Measurements from ENCODE around the gene GBX1. TPM values are rescaled to one million over a fixed set of nuclear protein-coding genes. Genes with fewer than 3 reads are reported as not detected.

The GBX1 gene
- total and polyA plus RNA-seq, 7 donors: 0.07 to 1.9 (median 0.65) TPM; not detected in 1

- H3K27ac ChIP-seq: no peak overlapping the region
- H3K4me1 ChIP-seq: peaks cover 20% of the 10 kb centered on the region
- no peak overlapping the region for H3K4me3 ChIP-seq
- no peak for DNase-seq
- ATAC-seq: no peak
- no peaks in the 10 kb centered on the region for H3K9me3 ChIP-seq
- TF ChIP-seq CTCF (IDR thresholded peaks at IDR 0.05): no peak
- intact Hi-C loops (cut with DNase I): loop anchor here (5.0 kb wide), 3 partner anchors 119 to 179 kb away; no protein-coding TSS in a partner anchor
- H3K27me3 ChIP-seq (ENCODE audit: insufficient read depth in 3 of 3, low read length in 2 of 3): no peaks in the 10 kb centered on the region
- H3K36me3 ChIP-seq (ENCODE audit: insufficient read depth in 1 of 2, low read depth in 1 of 2): peaks cover 0 to 63% of the 10 kb centered on the region in 2 donors
- 88 to 92% (median 89%) methylated on average over 41 to 50 of the region's 50 CpGs for WGBS, 3 donors
Measured at GRCh38 chr7:151123158-151123821, 44.2 kb downstream of the GBX1 start.

GRCh38 chr7:151122796-151123157, 44.7 kb downstream of the GBX1 start:
- Histone ChIP-seq H3K27ac (no peak overlapping the region), H3K27me3 (ENCODE audit: insufficient read depth in 3 of 3, low read length in 2 of 3) (no peaks in the 10 kb centered on the region), H3K36me3 (ENCODE audit: insufficient read depth in 1 of 2, low read depth in 1 of 2) (peaks cover 0 to 65% of the 10 kb centered on the region in 2 donors), H3K9me3 (no peaks in the 10 kb centered on the region), H3K4me1 (peaks cover 20% of the 10 kb centered on the region), H3K4me3 (no peak overlapping the region)
- no peak for TF ChIP-seq CTCF (IDR thresholded peaks at IDR 0.05)
- DNase-seq: no peak
- intact Hi-C loops (cut with DNase I): loop anchor here (5.0 kb wide), 3 partner anchors 120 to 180 kb away; no protein-coding TSS in a partner anchor
- ATAC-seq: no peak
- 90 to 93% (median 92%) methylated on average over 16 to 29 of the region's 29 CpGs for WGBS, 3 donors

- WGBS, 3 donors: 85 to 91% (median 88%) methylated on average over 21 to 24 of the region's 24 CpGs
- intact Hi-C loops (cut with DNase I): loop anchor here (5.0 kb wide), 3 partner anchors 120 to 180 kb away; no protein-coding TSS in a partner anchor
- DNase-seq: no peak
- Histone ChIP-seq H3K27ac (no peak overlapping the region), H3K27me3 (ENCODE audit: insufficient read depth in 3 of 3, low read length in 2 of 3) (no peaks in the 10 kb centered on the region), H3K9me3 (no peaks in the 10 kb centered on the region), H3K4me3 (no peak overlapping the region), H3K4me1 (peaks cover 20% of the 10 kb centered on the region), H3K36me3 (ENCODE audit: insufficient read depth in 1 of 2, low read depth in 1 of 2) (peaks cover 0 to 65% of the 10 kb centered on the region in 2 donors)
- ATAC-seq: peak in 1 of 4 donors; percentile 21
- TF ChIP-seq CTCF (IDR thresholded peaks at IDR 0.05): no peak
Measured at GRCh38 chr7:151122276-151122675, 45.2 kb downstream of the GBX1 start.

GRCh38 chr7:151121380-151122170, 45.9 kb downstream of the GBX1 start:
- Histone ChIP-seq H3K27ac (no peak overlapping the region), H3K4me3 (no peak overlapping the region), H3K4me1 (peaks cover 20% of the 10 kb centered on the region), H3K27me3 (ENCODE audit: insufficient read depth in 3 of 3, low read length in 2 of 3) (no peaks in the 10 kb centered on the region), H3K9me3 (no peaks in the 10 kb centered on the region), H3K36me3 (ENCODE audit: insufficient read depth in 1 of 2, low read depth in 1 of 2) (peaks cover 0 to 65% of the 10 kb centered on the region in 2 donors)
- intact Hi-C loops (cut with DNase I): loop anchor here (5.0 kb wide), 3 partner anchors 121 to 181 kb away; no protein-coding TSS in a partner anchor
- TF ChIP-seq CTCF (IDR thresholded peaks at IDR 0.05): no peak
- WGBS, 3 donors: 82 to 85% (median 84%) methylated on average over 30 of the region's 30 CpGs
- DNase-seq: no peak
- ATAC-seq: no peak

Measured in psoas muscle (tissue), 8 donors.